Fibroblast of lung (primary cell): ENCODE measurements around the gene APC2.

Experiments
- CTCF ChIP-seq, 2 donors: IDR thresholded peaks in 1 of 2; conservative IDR thresholded peaks in 1 of 2; 1 replicate in 1 of 2; 2 replicates in 1 of 2; pipeline ENCODE4 v1.5.1; 2011 to 2012; ENCODE audit warnings: low read length in 2 of 2, control low read depth in 1 of 2, inconsistent platforms in 1 of 2, low read depth in 1 of 2, mild to moderate bottlenecking in 1 of 2
- EZH2 ChIP-seq: IDR thresholded peaks from 2 replicates; pipeline ENCODE4 v1.5.1; 2012; ENCODE audit warnings: low read length, control low read depth, mild to moderate bottlenecking; ENCODE audit errors: missing control alignments

- TF ChIP-seq CTCF (conservative IDR thresholded peaks at IDR 0.05 in 1 of 2, IDR thresholded peaks at IDR 0.05 in 1 of 2; ENCODE audit: low read depth in 1 of 2, low read length in 2 of 2): no peak
- no peak for TF ChIP-seq EZH2
These were observed 18.0 kb upstream of the APC2 start for GRCh38 chr19:1431759-1432506.
